HG03558 (cell line): ENCODE data around the gene DCUN1D1.
A peak's percentile ranks its signal among the peaks of the same experiment; 100 is the strongest.
"Not testable (repeated sequence)": the region's sequence is repeated elsewhere in the genome, so short reads cannot be mapped to it uniquely, and the experiment has no call there.

Experiments used
- ATAC-seq: cut with Tn5 transposase; IDR thresholded peaks from one replicate; pipeline ENCODE4 v1.9.1; 2021; ENCODE audit warnings: moderate number of reproducible peaks; ENCODE audit not compliant: unreplicated experiment; ENCODE audit errors: extremely low read depth

DCUN1D1 gene

DNA sequence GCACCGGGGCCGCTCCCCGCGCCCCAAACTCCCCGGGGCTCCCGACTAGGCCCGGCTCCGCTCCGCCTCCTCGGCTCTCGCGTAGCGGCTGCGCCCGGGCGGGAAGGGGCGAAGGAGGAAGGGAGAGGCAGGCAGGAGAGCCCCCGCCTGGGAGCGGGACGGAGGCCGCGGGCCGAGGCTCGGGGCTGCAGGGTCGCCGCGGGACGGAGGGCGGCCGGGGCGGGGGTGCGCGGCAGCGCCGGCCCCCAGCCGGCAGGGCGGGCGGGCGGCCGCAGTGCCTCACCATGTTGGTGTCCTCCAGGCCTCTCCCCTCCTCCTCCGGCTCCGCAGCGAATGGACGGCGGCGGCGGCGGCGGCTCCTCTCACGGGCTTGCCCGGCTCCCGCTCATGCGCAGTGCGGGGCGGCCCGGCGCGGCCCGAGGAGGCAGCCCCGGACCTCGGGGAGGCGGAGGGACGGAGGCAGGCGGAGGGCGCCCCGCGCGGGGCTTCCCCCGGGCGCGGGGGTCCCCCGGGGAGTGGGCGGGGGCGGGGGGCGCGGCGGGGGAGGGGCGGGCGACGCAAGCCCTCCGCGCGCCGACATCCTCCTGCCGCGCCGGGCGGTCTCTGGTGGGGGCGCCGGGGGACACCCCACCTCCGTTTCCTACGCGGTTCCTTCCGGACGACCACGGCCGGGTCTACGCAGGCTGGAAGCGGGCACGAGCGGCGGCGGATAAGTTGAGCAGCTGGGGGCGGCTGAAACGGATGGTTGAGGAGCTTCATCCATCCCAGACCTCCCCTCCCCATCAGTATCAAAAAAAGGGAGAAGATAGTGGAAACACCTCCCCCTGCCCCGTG is at the start of gene DCUN1D1:
TSS of gene DCUN1D1 (minus strand) at position 335 of the 834 bp plus-strand sequence. CDS start at position 286, 49 bp downstream.
- ATAC-seq, result peak; percentile 73

- ATAC-seq, result no peak
These were observed 48.1 kb upstream of the DCUN1D1 start for GRCh38 chr3:183028416-183028815.

DNA sequence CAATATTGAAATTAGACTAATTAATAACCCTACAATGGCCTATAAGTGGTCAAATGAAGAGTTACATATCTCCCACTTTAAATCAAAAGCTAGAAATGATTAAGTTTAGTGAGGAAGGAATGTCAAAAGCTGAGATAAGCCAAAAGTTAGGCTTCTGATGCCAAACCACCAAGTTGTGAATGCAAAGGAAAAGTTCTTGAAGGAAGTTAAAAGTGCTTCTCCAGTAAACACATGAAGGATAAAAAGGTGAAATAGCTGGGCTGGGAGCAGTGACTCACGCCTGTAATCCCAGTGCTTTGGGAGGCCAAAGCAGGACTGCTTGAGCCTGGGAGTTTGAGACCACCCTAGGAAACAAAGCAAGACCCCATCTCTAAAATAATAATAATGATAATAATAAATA is 46.9 kb upstream of the DCUN1D1 start:
- ATAC-seq, result no peak

DNA sequence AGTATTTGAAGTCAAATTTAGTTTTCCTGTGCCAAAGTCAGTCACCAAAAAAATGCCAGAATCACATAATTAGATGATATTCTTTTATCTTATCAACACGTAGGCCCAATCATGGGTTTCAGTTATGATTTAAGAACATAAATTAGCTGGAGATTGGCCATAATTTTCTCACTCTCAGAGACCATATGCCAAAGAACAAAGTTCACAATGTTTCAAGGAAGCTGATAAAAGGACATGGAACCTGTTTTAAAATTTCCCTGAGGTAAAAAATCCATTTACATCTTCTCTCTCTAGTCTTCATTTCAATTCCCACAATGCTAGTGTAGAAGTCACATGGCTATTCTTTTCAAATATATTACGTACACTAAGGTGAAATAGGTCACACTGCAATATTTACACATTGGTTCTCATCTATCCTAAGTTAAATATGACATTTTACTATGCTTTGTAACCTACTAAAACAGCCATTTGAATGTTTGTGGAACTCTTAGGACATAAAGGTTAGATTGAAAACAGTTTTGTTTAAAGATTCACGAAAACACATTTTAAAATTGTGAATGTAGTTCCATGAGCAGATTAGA is 42.7 kb upstream of the DCUN1D1 start:
- no peak for ATAC-seq

DNA sequence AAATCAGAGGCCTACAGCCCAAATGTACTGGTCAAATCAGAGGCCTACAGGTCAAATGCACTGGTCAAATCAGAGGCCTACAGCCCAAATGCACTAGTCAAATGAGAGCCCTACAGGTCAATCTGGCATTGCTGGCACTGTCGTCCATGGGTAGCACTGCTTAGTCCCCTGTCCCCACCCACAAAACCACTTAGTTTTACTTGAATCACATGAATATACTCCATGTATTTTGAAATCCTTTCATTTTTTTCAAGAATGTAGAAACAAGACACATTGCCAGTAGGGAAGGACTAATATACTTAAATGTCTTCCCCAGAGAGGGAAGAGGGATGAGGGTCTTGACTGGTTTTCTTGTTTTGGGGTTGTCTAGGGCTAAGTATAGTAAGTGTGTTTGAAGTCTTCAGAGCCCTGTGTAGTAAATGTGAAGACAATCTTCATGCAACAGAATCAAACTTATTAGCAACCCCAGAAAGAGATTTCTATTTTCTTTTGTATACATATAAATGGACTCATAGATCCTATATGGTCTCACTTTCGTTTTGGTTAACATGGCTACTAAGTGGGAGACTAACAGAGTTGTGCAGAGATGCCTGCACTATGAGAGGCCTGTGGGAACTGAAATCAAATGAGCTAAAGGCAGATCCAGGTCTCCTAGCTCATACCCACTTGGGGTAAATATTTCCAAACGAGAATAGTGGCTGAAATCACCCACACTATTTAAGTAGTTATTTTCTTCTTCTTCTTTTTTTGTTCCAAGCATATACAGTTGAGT is 38.3 kb upstream of the DCUN1D1 start:
- no peak for ATAC-seq

DNA sequence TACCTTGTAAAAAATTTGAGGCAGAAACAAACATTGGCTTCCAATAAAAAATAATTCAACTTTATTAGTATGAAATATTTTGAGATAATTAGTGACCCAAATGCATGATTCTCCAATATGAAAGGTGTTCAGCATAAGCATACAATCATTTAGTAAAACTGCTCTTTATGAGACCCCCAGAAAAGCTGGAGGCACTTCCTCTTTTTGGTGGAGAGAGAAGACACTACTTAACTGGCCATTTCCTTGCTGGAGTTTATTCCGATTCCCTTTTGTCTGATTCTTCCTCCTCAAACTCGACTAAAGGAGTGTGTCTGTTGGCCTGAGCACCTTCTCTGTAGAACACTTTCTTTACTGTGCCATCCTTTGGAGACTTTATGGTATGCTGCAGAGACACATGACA is 34.8 kb upstream of the DCUN1D1 start:
- ATAC-seq, result no peak

DNA sequence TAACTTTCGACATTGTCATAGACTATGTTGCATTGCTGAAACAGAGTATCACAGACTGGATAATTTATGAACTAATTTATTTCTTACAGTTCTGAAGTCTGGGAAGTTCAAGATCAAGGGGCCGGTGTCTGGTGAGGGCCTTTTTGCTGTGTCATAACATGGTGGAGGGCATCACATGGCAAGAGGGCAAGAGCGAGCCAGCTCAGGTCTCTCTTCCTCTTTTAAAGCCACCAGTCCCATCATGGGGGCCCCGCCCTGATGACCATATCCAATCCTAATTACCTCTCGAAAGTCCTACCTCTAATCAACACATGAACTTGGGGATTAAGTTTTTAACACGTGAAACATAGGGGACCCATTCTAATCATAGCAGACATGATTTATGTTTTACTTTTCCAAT is 33.5 kb upstream of the DCUN1D1 start:
- ATAC-seq, result no peak

- no peak for ATAC-seq
These were observed 32.7 kb upstream of the DCUN1D1 start for GRCh38 chr3:183013074-183013473.

DNA sequence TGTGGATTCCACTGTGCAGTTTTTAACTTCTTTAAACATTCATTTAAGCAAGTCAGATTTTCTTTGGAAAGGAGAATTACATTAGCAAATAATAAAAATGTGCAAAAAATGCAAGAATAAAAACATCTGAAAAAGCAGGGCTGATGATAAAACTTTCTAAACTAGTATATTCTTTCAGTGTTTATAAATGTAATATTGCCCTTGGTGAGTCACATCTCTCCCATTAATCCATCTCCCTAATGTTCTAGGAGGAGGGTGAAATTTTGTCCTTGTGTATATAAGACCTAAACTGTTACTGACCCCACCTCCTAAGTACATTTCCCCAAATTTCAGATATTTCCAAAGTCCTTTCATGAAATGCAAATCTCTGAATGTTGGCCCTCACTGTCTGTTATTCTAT is 28.5 kb upstream of the DCUN1D1 start:
- ATAC-seq, result no peak

DNA sequence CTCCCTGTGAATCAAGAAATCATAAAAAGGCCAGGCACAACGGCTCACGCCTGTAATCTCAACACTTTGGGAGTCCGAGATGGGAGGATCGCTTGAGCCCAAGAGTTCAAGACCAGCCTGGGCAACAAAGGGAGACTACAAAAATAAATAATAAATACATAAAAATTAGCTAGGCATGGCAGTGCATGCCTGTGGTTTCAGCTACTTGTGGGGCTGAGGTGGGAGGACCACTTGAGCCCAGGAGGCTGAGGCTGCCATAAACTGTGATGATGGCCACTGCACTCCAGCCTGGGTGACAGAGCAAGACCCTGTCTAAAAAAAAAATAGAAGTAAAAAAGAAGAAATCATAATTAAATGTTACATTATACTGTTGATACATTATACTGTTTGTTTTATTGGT is 28.0 kb upstream of the DCUN1D1 start:
- no peak for ATAC-seq

- no peak for ATAC-seq
These were observed 26.2 kb upstream of the DCUN1D1 start for GRCh38 chr3:183006396-183007002.

GRCh38 chr3:182999767-183000166 is 19.4 kb upstream of the DCUN1D1 start:
- no peak for ATAC-seq

GRCh38 chr3:182993486-182994201 is 13.3 kb upstream of the DCUN1D1 start:
- ATAC-seq, result not testable (repeated sequence)

DNA sequence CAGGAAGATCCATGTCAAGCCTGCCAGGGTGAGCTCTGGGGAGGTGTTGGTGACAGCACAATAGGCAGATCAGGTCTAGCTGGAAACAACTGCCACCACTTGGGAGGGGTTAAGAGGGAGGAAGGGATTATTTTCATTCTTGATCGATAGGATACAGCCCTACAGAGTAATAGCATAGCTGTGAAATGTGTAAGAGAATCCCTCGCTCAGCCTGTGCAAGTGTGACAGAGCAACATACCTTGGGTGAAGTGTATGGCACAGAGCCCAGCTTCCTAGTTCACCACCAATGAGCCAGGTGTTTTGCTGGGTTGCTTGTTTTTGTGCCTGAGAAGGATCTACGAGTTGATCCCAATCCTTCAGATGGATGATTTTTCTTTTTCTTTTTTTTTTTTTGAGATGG is 9.2 kb upstream of the DCUN1D1 start:
- no peak for ATAC-seq

DNA sequence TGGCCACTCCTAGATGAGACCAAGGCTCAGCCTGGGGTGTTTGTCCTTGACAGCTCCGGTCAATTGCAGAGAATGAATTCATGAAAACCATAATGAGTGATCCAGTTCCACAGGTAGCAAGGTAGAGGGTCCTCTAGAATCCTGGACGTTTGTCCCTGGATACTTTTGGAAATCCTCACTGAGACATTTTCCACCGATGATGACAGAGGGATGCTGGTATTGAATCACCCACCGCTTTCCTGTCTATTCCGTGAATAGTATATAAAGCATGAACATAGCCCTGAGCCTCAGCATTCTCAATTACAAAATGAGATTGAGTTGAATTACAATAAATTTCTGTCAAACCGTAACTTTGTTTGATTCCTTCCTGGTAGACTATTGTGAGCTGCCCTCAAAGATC is 5.7 kb upstream of the DCUN1D1 start:
- no peak for ATAC-seq

DNA sequence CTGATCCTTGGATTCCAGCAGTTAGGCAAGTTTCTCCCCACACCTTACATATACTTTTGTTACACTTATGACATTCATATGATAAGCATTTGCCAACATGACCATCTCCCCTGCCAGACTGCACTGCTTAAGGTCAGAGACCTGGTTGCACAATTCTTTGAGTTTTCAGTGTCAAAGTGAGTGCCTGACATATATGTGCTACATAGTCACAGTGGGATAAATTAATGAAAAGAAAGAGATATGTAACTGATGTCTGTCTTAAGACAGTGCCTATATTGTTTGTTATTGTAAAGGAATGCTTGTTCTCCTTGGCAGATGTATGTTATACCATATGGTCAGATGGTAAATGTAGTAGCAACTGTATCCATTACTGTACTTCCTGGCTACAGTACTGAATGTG is 3.5 kb upstream of the DCUN1D1 start:
- no peak for ATAC-seq

GRCh38 chr3:182981038-182981380 is 671 bp upstream of the DCUN1D1 start:
- no peak for ATAC-seq

DNA sequence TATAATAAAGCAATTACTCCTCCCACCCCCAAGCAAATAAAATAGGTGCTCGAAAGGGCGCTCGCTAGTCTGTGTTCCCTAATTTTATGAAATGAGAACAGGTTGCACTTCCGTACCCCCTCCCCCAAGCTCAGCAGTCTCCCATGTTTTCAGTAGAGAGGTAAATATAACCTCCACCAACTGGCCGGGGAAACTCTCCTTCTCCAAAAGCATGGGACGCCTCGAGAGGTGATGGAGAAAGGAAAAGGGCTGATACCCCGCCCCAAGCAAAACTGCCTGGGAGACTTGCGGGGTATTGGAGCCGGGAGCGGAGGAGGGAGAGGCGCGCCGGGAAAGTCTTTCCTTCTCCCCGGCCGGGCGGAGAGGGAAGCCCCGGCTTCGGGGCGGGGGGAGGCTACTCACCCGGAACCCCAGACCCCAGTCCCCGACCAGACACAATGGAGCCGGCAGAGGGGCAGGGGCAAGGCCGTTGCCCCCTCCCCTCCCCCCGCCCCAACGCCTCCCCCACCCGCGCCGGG is 605 bp downstream of the DCUN1D1 start:
- peak; percentile 1 for ATAC-seq

GRCh38 chr3:182979103-182979673 is 1.1 kb downstream of the DCUN1D1 start:
- no peak for ATAC-seq

DNA sequence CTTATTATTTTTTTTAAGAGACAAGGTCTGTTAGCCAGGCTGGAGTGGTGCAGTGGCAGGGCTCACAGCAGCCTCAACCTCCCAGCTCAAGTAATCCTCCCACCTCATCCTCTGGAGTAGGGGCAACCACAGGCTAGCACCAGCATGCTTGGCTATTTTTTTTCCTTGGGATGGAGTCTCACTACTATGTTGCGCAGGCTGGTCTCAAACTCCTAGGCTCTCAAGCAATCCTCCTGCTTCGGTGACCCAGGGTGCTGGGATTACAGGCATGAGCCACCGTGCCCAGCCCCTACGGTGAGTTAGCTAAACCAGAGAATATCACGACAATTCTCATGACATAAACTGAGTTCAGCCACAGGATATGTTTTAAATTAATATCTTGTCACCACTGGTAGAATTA is 2.0 kb downstream of the DCUN1D1 start:
- no peak for ATAC-seq
